ENCODE results near the gene ROBO1.

Gene ROBO1

DNA sequence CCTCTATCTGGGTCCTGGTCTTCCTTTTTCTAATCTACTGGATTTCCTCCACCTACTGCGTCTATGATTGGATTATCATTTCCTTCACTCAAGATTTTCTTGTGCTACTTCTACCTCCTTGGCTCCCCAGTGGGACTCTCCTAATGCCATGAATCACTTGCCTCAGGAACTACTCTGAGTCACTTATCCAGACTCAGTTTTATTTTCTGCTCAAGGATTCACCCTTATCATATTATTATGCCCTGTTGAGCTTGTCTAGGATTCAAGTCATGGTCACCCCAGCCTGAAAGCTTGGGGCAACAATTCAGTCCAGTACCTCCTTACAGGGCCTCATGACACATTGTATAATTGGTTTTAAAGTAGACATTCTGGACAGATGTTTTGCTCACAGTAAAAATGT, 968.1 kb downstream of the ROBO1 start:
- TF ChIP-seq EZH2 (IDR thresholded peaks at IDR 0.05) (no peak), POLR2AphosphoS5 (IDR thresholded peaks at IDR 0.05; ENCODE audit: borderline replicate concordance, low read depth, low read length) (no peak), FOXP2 (optimal IDR thresholded peaks at IDR 0.05; ENCODE audit: control extremely low read depth, extremely low read length, insufficient read depth) (no peak)
- no peak overlapping the region for H3K9ac ChIP-seq (ENCODE audit: insufficient read length)
- H3K36me3 ChIP-seq (ENCODE audit: insufficient read depth, low read length): no peaks in the 10 kb centered on the region
- H3K9me3 ChIP-seq (ENCODE audit: low read depth, low read length): no peaks in the 10 kb centered on the region
- no peak for DNase-seq (ENCODE audit: low read depth, low spot score)
- no peak overlapping the region for H3K27ac ChIP-seq
- no peak overlapping the region for H3K4me3 ChIP-seq

DNA sequence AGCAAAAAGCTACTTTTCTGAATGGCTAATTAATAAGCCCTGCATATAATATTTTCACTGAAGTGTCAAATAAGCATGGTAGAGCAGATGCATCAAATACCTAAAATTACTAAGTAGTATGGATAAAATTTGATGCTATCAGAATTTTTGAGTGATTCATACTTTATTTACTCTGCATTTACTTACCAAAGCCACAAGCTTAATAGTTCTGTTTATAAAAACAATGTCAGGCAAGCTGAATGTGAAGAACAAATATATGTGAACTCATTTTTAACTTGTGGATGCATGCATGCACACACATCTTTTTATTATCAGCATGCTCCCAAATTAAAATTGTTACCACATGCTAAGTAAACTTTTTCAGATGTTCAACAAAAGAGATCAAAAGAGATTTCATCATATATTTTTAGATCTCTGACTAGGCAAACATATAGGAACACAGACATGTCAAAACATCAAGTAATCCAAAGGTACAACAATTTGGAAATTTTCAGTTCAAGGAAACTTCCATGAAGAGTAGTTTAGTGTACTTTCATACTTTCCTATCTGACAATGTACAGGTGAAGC, 969.4 kb downstream of the ROBO1 start:
- H3K4me3 ChIP-seq: no peak overlapping the region
- TF ChIP-seq POLR2AphosphoS5 (IDR thresholded peaks at IDR 0.05; ENCODE audit: borderline replicate concordance, low read depth, low read length) (no peak), EZH2 (IDR thresholded peaks at IDR 0.05) (no peak), FOXP2 (optimal IDR thresholded peaks at IDR 0.05; ENCODE audit: control extremely low read depth, extremely low read length, insufficient read depth) (no peak)
- H3K27ac ChIP-seq: no peak overlapping the region
- DNase-seq (ENCODE audit: low read depth, low spot score): no peak
- no peak overlapping the region for H3K9ac ChIP-seq (ENCODE audit: insufficient read length)
- no peaks in the 10 kb centered on the region for H3K9me3 ChIP-seq (ENCODE audit: low read depth, low read length)
- no peaks in the 10 kb centered on the region for H3K36me3 ChIP-seq (ENCODE audit: insufficient read depth, low read length)

DNA sequence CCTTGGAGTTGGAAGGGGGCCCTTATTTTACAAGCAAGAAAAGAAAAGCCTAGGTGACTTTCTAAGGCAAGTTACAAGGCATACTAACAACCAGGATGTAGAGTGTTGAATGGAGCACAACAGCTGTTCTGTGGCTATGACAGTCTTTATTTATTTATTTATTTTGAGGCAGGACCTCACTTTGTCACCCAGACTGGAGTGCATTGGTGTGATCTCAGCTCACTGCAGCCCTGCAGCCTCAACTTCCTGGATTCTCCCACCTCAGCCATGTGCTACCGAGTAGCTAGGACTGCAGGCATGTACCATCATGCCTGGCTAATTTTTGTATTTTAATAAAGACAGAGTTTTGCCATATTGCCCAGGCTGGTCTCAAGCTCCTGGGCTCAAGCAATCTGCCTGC, 973.4 kb downstream of the ROBO1 start:
- DNase-seq (ENCODE audit: low read depth, low spot score): no peak
- TF ChIP-seq FOXP2 (optimal IDR thresholded peaks at IDR 0.05; ENCODE audit: control extremely low read depth, extremely low read length, insufficient read depth): no peak

DNA sequence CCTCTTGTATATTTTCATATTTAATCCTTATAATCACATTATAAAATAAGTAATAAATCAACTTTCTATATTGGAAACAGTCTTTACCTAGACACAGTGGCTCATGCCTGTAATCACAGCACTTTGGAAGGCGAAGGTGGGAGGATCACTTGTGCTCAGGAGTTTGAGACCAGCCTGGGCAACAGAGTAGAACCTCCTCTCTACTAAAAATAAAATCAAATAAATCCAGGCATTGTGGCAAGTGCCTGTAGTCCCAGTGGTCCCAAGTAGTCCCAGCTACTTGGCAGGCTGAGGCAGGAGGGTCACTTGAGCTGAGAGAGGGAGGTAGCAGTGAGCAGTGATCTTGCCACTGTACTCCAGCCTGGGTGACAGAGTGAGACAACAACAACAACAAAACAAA, 975.1 kb downstream of the ROBO1 start:
- Histone ChIP-seq H3K9me3 (ENCODE audit: low read depth, low read length) (no peaks in the 10 kb centered on the region), H3K36me3 (ENCODE audit: insufficient read depth, low read length) (no peaks in the 10 kb centered on the region), H3K27ac (no peak overlapping the region), H3K4me3 (no peak overlapping the region), H3K9ac (ENCODE audit: insufficient read length) (no peak overlapping the region)
- DNase-seq (ENCODE audit: low read depth, low spot score): no peak
- TF ChIP-seq FOXP2 (optimal IDR thresholded peaks at IDR 0.05; ENCODE audit: control extremely low read depth, extremely low read length, insufficient read depth) (no peak), POLR2AphosphoS5 (IDR thresholded peaks at IDR 0.05; ENCODE audit: borderline replicate concordance, low read depth, low read length) (no peak), EZH2 (IDR thresholded peaks at IDR 0.05) (no peak)

More for the DNA sequence above, 973.4 kb downstream of the ROBO1 start:
- no peak overlapping the region for H3K4me3 ChIP-seq
- no peaks in the 10 kb centered on the region for H3K36me3 ChIP-seq (ENCODE audit: insufficient read depth, low read length)
- no peaks in the 10 kb centered on the region for H3K9me3 ChIP-seq (ENCODE audit: low read depth, low read length)
- no peak overlapping the region for H3K27ac ChIP-seq
- no peak overlapping the region for H3K9ac ChIP-seq (ENCODE audit: insufficient read length)

DNA sequence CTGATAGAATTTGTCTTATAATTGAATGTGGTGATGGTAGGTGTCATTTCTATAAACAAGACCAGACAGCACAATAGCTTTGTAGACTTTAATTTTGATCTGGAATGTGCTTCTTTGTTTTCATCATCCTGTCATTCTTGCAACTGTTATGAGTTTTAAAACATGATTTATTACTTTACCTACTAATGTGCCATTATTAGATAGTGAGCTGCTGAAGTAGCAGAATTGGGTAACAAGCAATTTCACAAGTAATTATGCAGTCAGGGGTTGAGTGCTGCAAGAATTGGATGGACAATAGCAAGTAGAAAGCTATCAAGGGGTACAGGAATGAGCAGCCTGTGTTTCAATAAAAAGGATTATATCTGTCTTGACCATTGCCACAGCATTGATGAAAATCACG, 975.6 kb downstream of the ROBO1 start:
- H3K9me3 ChIP-seq (ENCODE audit: low read depth, low read length): no peaks in the 10 kb centered on the region
- no peak overlapping the region for H3K27ac ChIP-seq
- no peak for DNase-seq (ENCODE audit: low read depth, low spot score)
- H3K36me3 ChIP-seq (ENCODE audit: insufficient read depth, low read length): no peaks in the 10 kb centered on the region
- TF ChIP-seq FOXP2 (optimal IDR thresholded peaks at IDR 0.05; ENCODE audit: control extremely low read depth, extremely low read length, insufficient read depth) (no peak), POLR2AphosphoS5 (IDR thresholded peaks at IDR 0.05; ENCODE audit: borderline replicate concordance, low read depth, low read length) (no peak), EZH2 (IDR thresholded peaks at IDR 0.05) (no peak)
- no peak overlapping the region for H3K9ac ChIP-seq (ENCODE audit: insufficient read length)
- no peak overlapping the region for H3K4me3 ChIP-seq

DNA sequence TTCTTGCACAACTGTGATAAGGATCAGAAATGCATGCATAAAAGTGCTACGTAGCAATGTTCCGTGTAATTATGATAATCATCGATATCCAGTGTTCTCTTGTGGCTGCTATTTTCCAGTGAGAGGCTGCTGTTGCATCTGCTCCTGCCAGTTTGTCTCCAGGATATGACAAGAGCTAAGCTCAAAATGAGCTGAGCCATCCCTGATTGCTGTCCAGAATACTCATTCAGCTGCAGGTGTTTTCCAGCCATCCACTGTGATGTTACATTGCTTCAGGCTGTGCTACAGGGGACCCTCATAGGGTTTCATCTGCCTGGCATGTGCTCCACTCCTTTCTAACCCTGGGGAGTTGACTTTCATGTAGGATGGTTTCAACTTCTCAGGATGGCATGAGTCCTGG, 976.0 kb downstream of the ROBO1 start:
- H3K9ac ChIP-seq (ENCODE audit: insufficient read length): no peak overlapping the region
- TF ChIP-seq POLR2AphosphoS5 (IDR thresholded peaks at IDR 0.05; ENCODE audit: borderline replicate concordance, low read depth, low read length) (no peak), FOXP2 (optimal IDR thresholded peaks at IDR 0.05; ENCODE audit: control extremely low read depth, extremely low read length, insufficient read depth) (no peak), EZH2 (IDR thresholded peaks at IDR 0.05) (no peak)
- H3K4me3 ChIP-seq: no peak overlapping the region
- no peak overlapping the region for H3K27ac ChIP-seq
- H3K9me3 ChIP-seq (ENCODE audit: low read depth, low read length): no peaks in the 10 kb centered on the region
- no peaks in the 10 kb centered on the region for H3K36me3 ChIP-seq (ENCODE audit: insufficient read depth, low read length)
- DNase-seq (ENCODE audit: low read depth, low spot score): no peak

DNA sequence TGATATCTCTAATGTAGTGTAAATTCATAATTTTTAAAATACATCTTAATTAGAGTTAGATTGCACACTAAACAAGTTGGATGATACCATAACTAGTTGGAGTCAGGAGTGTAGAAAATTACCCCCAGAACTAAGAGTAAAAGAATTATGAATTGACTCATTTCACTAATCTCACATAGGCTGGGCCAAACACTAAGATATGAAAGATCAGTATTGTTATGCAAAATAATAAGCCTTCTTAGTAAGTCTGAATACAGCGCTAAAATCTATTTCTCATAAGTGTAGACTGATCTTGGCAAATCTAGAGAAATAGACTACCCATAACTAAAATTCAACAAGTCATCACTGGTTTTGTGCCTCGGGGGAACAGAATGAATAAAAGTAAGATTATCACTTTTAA, 979.0 kb downstream of the ROBO1 start:
- no peak overlapping the region for H3K27ac ChIP-seq
- H3K9me3 ChIP-seq (ENCODE audit: low read depth, low read length): no peaks in the 10 kb centered on the region
- no peak for TF ChIP-seq POLR2AphosphoS5 (IDR thresholded peaks at IDR 0.05; ENCODE audit: borderline replicate concordance, low read depth, low read length)
- no peak for TF ChIP-seq EZH2 (IDR thresholded peaks at IDR 0.05)
- no peak for TF ChIP-seq FOXP2 (optimal IDR thresholded peaks at IDR 0.05; ENCODE audit: control extremely low read depth, extremely low read length, insufficient read depth)
- DNase-seq (ENCODE audit: low read depth, low spot score): no peak
- H3K4me3 ChIP-seq: no peak overlapping the region
- no peak overlapping the region for H3K9ac ChIP-seq (ENCODE audit: insufficient read length)
- no peaks in the 10 kb centered on the region for H3K36me3 ChIP-seq (ENCODE audit: insufficient read depth, low read length)

DNA sequence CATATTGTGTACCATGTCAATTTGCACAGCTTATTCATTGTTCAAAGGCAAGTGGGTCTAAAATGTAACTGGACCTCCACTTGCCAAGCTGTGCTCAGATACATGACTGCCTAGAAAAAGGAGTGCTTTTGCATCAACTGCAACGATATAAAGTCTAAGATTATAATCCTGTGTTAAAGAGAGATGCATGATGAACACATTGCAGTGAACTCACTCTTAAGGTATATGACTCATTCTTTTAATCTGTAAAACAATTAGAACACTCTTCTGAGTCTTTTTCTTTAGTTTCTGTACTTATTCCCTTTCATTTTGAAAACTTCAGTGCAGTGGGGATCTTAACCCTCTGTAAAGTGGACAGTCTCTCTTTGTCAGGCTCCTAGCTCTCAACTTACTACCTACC, 982.8 kb downstream of the ROBO1 start:
- no peak for DNase-seq (ENCODE audit: low read depth, low spot score)
- Histone ChIP-seq H3K4me3 (no peak overlapping the region), H3K9me3 (ENCODE audit: low read depth, low read length) (no peaks in the 10 kb centered on the region), H3K9ac (ENCODE audit: insufficient read length) (no peak overlapping the region), H3K36me3 (ENCODE audit: insufficient read depth, low read length) (no peaks in the 10 kb centered on the region), H3K27ac (no peak overlapping the region)
- TF ChIP-seq FOXP2 (optimal IDR thresholded peaks at IDR 0.05; ENCODE audit: control extremely low read depth, extremely low read length, insufficient read depth): no peak
- no peak for TF ChIP-seq POLR2AphosphoS5 (IDR thresholded peaks at IDR 0.05; ENCODE audit: borderline replicate concordance, low read depth, low read length)
- no peak for TF ChIP-seq EZH2 (IDR thresholded peaks at IDR 0.05)

DNA sequence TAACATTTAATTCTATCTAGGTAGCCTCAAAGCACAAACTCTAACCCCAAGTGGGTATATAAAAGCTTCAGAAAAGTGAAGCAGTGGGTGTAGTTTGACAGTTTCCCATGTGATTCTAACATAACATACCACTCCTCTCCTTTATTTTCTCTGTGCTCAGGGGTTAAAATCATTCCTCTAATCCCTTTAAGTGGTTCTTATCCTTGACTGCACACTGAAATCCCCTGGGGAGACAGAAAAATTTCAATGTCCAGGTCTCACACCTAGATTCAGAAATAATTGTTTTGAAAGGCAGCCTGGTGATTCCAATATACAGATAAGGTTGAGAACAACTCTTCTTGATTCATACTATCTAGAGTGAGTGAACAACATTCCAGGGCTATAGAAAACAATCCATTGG, 986.4 kb downstream of the ROBO1 start:
- no peak for DNase-seq (ENCODE audit: low read depth, low spot score)
- TF ChIP-seq POLR2AphosphoS5 (IDR thresholded peaks at IDR 0.05; ENCODE audit: borderline replicate concordance, low read depth, low read length): no peak
- TF ChIP-seq EZH2 (IDR thresholded peaks at IDR 0.05): no peak
- no peak for TF ChIP-seq FOXP2 (optimal IDR thresholded peaks at IDR 0.05; ENCODE audit: control extremely low read depth, extremely low read length, insufficient read depth)
- no peak overlapping the region for H3K9ac ChIP-seq (ENCODE audit: insufficient read length)
- H3K4me3 ChIP-seq: no peak overlapping the region
- H3K36me3 ChIP-seq (ENCODE audit: insufficient read depth, low read length): no peaks in the 10 kb centered on the region
- H3K9me3 ChIP-seq (ENCODE audit: low read depth, low read length): no peaks in the 10 kb centered on the region
- H3K27ac ChIP-seq: no peak overlapping the region

Measured in SK-N-MC (cell line).